Gastroesophageal sphincter (tissue), 4 donors: Measurements from ENCODE around the gene XYLT1. TPM values are rescaled to one million over a fixed set of nuclear protein-coding genes. Genes with fewer than 3 reads are reported as not detected.
A peak's percentile ranks its signal among the peaks of the same experiment; 100 is the strongest.

Experiments used
- ATAC-seq: fragments of 150-250 bp; one replicate; pipeline ENCODE4 v1.9.1; 2016; ENCODE audit warnings: mild to moderate bottlenecking, moderate library complexity
- H3K27ac ChIP-seq, 4 donors: fragments of 200-600 bp; sonication (generic) in 3 of 4; 1 replicate in 3 of 4; 2 replicates in 1 of 4; pipeline ENCODE4 v1.5.1; 2016 to 2019
- H3K27me3 ChIP-seq: fragments of 200-600 bp; sonication (generic); one replicate; pipeline ENCODE4 v1.5.1; 2019
- H3K36me3 ChIP-seq, 2 donors: fragments of 200-600 bp; sonication (generic); one replicate each; pipeline ENCODE4 v1.5.1; 2019; ENCODE audit warnings: control low read depth in 1 of 2
- H3K4me1 ChIP-seq, 3 donors: fragments of 200-600 bp; sonication (generic); 1 replicate in 2 of 3; 2 replicates in 1 of 3; pipeline ENCODE4 v1.5.1; 2016 to 2019; ENCODE audit warnings: control low read depth in 2 of 3
- H3K4me3 ChIP-seq, 2 donors: fragments of 200-600 bp; sonication (generic); one replicate each; pipeline ENCODE4 v1.5.1; 2019; ENCODE audit warnings: mild to moderate bottlenecking in 1 of 2, moderate library complexity in 1 of 2
- H3K9me3 ChIP-seq, 3 donors: fragments of 200-600 bp; sonication (generic); one replicate each; pipeline ENCODE4 v1.5.1; 2017 to 2019; ENCODE audit warnings: control low read depth in 2 of 3
- EP300 ChIP-seq: sonication (generic); formaldehyde crosslinking; IDR thresholded peaks from one replicate; pipeline ENCODE4 v1.6.1; 2017; ENCODE audit warnings: antibody characterized with exemption, mild to moderate bottlenecking
- POLR2A ChIP-seq, 2 donors: fragments of 450-650 bp; IDR thresholded peaks; one replicate each; pipeline ENCODE4 v1.6.1; 2017; ENCODE audit warnings: antibody characterized with exemption in 2 of 2, mild to moderate bottlenecking in 2 of 2, moderate library complexity in 1 of 2
- POLR2AphosphoS5 ChIP-seq: sonication (generic); formaldehyde crosslinking; IDR thresholded peaks from one replicate; pipeline ENCODE4 v1.6.1; 2017; ENCODE audit warnings: antibody characterized with exemption
- WGBS, 2 donors: methylation state at CpG; one replicate each; pipeline ENCODE4 v1.1.5; 2018; ENCODE audit warnings: low coverage in 1 of 2; 5-methylcytosine and 5-hydroxymethylcytosine counted together
- total RNA-seq, 4 donors: library from RNA; depleted of rRNA; stranded (reverse); fragments of >200 nt; gene quantifications; one replicate each; pipeline ENCODE4 v1.1.0, GENCODE V29; 2016
- TF ChIP-seq, protein P1 (sequence below), 4 experiments: fragments of 200-600 bp in 2 of 4; fragments of 450-650 bp in 2 of 4; sonication (generic) in 1 of 4; IDR thresholded peaks; one replicate each; pipeline ENCODE4 v1.5.1; 2017 to 2019; ENCODE audit warnings: antibody characterized with exemption in 4 of 4, mild to moderate bottlenecking in 2 of 4, moderate library complexity in 2 of 4

The XYLT1 gene
- total RNA-seq, 4 donors from 2014 or later: 19.1 to 51.6 (median 23.7) TPM

GRCh38 chr16:17289050-17289449, 181.7 kb downstream of the XYLT1 start:
- 88 to 96% methylated on average over 3 to 4 of the region's 4 CpGs for WGBS, 2 donors
- H3K27ac ChIP-seq: no peak overlapping the region
- no peak for ATAC-seq
- no peaks in the 10 kb centered on the region for H3K9me3 ChIP-seq
- TF ChIP-seq POLR2AphosphoS5 (no peak), POLR2A (IDR thresholded peaks at IDR 0.05) (no peak), EP300 (no peak)
- TF ChIP-seq, protein P1, sequence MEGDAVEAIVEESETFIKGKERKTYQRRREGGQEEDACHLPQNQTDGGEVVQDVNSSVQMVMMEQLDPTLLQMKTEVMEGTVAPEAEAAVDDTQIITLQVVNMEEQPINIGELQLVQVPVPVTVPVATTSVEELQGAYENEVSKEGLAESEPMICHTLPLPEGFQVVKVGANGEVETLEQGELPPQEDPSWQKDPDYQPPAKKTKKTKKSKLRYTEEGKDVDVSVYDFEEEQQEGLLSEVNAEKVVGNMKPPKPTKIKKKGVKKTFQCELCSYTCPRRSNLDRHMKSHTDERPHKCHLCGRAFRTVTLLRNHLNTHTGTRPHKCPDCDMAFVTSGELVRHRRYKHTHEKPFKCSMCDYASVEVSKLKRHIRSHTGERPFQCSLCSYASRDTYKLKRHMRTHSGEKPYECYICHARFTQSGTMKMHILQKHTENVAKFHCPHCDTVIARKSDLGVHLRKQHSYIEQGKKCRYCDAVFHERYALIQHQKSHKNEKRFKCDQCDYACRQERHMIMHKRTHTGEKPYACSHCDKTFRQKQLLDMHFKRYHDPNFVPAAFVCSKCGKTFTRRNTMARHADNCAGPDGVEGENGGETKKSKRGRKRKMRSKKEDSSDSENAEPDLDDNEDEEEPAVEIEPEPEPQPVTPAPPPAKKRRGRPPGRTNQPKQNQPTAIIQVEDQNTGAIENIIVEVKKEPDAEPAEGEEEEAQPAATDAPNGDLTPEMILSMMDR (IDR thresholded peaks at IDR 0.05): no peak
- H3K36me3 ChIP-seq: no peaks in the 10 kb centered on the region
- no peak overlapping the region for H3K4me3 ChIP-seq
- peaks cover 0 to 20% (median 6%) of the 10 kb centered on the region in 3 donors for H3K4me1 ChIP-seq
- no peaks in the 10 kb centered on the region for H3K27me3 ChIP-seq

DNA sequence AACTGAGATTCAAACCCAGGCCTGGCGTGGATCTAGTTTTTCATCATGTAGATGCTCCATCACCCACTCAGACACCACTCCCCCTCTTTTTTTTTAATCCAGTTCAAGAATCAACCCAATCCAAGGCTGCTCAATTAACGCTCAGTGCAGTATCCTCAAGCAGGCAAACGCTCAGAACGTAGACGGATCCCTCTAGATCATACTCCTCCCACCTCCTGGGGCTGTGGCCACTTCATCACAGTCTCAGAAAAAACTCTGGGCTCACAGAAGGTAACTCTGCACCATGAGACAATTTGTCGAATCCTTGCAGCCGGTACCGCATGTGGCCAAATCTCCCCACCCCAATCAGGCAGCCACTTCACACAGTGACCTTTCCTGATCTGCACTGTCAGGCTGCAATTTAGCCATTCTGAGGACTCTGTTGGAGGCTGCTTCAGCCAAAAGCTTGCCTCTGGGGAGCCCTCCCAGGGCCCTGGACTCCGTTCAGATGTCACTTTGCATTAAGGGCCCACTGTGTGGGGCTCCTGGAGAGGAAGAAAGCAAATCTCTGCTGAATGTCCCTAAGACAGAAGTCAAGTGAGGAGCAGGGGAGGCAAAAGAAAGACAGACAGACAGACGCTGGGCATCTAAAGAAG, 183.5 kb downstream of the XYLT1 start:
- Histone ChIP-seq H3K4me1 (peaks cover 0 to 17% (median 6%) of the 10 kb centered on the region in 3 donors), H3K4me3 (no peak overlapping the region), H3K27ac (peak overlapping the region in 3 of 4 donors; percentile 21 to 50 (median 28)), H3K36me3 (no peaks in the 10 kb centered on the region), H3K27me3 (no peaks in the 10 kb centered on the region), H3K9me3 (no peaks in the 10 kb centered on the region)
- no peak for TF ChIP-seq POLR2A (IDR thresholded peaks at IDR 0.05)
- no peak for TF ChIP-seq EP300
- TF ChIP-seq POLR2AphosphoS5: no peak
- TF ChIP-seq, protein P1 (IDR thresholded peaks at IDR 0.05): no peak
- peak; percentile 3 for ATAC-seq
- WGBS, 2 donors: 16 to 48% methylated on average over 5 to 10 of the region's 10 CpGs

DNA sequence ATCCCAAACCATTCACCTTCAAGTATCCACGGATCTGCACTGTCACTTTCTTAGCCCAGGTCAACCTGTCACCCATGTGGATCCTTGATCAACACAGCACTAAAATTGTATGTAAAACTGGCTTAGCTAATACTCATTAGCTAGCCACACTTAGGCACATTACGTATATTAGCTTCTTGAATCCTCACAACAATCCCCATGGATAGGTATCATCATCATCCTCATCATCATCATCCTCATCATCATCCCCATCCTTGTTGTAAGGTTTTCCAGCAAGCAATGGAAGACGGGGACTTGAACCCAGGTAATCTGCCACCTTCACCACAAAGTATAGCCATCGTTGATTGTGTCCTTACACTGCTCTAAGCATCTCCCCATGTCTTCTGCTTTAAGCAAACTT, 184.3 kb downstream of the XYLT1 start:
- TF ChIP-seq POLR2AphosphoS5 (no peak), POLR2A (IDR thresholded peaks at IDR 0.05) (no peak), EP300 (no peak)
- TF ChIP-seq, protein P1 (IDR thresholded peaks at IDR 0.05): no peak
- no peaks in the 10 kb centered on the region for H3K27me3 ChIP-seq
- H3K36me3 ChIP-seq: no peaks in the 10 kb centered on the region
- no peak overlapping the region for H3K4me3 ChIP-seq
- 96 to 97% methylated on average over 4 of the region's 4 CpGs for WGBS, 2 donors
- peaks cover 0 to 19% (median 6%) of the 10 kb centered on the region in 3 donors for H3K4me1 ChIP-seq
- no peak for ATAC-seq
- no peaks in the 10 kb centered on the region for H3K9me3 ChIP-seq
- H3K27ac ChIP-seq: no peak overlapping the region

DNA sequence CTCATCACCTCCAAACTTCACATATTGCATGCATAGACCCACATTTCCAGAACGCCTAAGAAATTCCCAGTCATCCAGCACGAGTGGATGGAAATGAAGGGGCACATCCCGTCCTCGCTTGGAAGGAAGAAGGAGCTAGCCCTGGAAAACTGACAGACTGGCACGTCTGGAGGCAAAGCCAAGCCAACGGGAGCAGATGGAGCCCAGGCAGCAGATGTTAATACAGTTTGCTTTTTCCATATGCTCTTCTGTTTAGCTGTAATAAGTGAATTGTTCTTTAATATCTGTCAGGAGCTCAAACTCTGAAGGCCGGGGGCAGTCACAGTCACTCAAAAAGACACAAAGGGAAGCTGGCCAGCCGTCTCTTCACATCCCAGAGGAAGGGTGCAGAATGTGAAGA, 187.7 kb downstream of the XYLT1 start:
- no peaks in the 10 kb centered on the region for H3K36me3 ChIP-seq
- H3K4me1 ChIP-seq: peaks cover 0 to 30% (median 6%) of the 10 kb centered on the region in 3 donors
- no peak overlapping the region for H3K27ac ChIP-seq
- H3K9me3 ChIP-seq: no peaks in the 10 kb centered on the region
- no peaks in the 10 kb centered on the region for H3K27me3 ChIP-seq
- TF ChIP-seq, protein P1 (IDR thresholded peaks at IDR 0.05): no peak
- TF ChIP-seq EP300: no peak
- TF ChIP-seq POLR2AphosphoS5: no peak
- no peak for TF ChIP-seq POLR2A (IDR thresholded peaks at IDR 0.05)
- WGBS, 2 donors: 62 to 82% methylated on average over 3 to 7 of the region's 8 CpGs
- H3K4me3 ChIP-seq: no peak overlapping the region
- no peak for ATAC-seq

DNA sequence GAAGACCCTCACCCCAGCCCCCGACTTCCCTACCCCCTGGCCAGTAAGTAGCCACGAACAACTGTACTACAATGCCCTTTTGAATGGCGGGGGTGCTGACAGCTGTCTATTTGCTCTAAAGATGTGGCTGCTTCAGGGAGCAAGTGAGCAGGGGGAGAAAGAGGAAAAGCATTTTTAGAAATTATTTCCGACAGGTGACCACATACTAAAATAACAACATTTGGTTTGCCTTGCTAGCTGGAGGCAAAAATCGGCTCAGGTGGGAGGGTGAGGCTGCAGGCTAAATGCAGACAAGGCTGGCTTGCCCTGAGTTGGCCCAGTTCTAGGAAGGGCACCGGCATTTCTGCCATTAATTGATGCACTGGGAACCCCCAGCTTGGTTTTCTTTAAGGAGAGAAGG, 188.5 kb downstream of the XYLT1 start:
- H3K27me3 ChIP-seq: no peaks in the 10 kb centered on the region
- TF ChIP-seq POLR2AphosphoS5 (no peak), EP300 (no peak), POLR2A (IDR thresholded peaks at IDR 0.05) (no peak)
- TF ChIP-seq, protein P1 (IDR thresholded peaks at IDR 0.05): no peak
- 65 to 100% methylated on average over 2 to 5 of the region's 6 CpGs for WGBS, 2 donors
- H3K4me3 ChIP-seq: no peak overlapping the region
- H3K9me3 ChIP-seq: no peaks in the 10 kb centered on the region
- no peaks in the 10 kb centered on the region for H3K36me3 ChIP-seq
- no peak for ATAC-seq
- H3K4me1 ChIP-seq: peaks cover 0 to 23% (median 2%) of the 10 kb centered on the region in 3 donors
- H3K27ac ChIP-seq: no peak overlapping the region
